ENCODE results near the gene SOWAHA.

DNA sequence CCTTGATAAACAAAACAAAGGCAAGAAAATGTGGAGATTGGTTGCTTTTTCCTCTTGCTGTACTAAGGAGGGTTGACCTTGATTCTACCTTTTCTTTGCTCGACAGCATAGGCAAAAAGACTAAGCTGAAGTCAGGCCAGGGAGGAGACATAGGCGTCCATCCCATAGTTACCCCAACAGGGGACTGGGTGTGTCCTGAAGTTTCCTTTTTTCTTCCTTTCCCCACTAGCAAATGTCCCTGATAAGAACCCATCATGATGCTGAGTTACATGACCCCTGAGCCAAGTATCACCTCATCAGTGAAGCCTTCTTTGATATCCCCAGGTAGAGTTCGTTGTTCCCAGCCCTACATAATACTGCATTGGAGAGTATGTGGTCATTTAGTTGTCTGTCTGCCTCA is 27.2 kb downstream of the SOWAHA start:
- TF ChIP-seq POLR2A (IDR thresholded peaks at IDR 0.05; ENCODE audit: low read length) (no peak), GATA1 (IDR thresholded peaks at IDR 0.05; ENCODE audit: low read depth, low read length) (no peak)
